Stomach smooth muscle (tissue), 2 donors: ENCODE results near the gene ANP32B.
"Not testable (repeated sequence)": the region's sequence is repeated elsewhere in the genome, so short reads cannot be mapped to it uniquely, and the experiment has no call there.

Experiments
- H3K27ac ChIP-seq: one replicate; pipeline ENCODE4 v1.7.0; 2013; ENCODE audit warnings: mild to moderate bottlenecking, low read length, inconsistent platforms
- H3K27me3 ChIP-seq, 2 donors: one replicate each; pipeline ENCODE4 v1.7.0; 2013; ENCODE audit warnings: low read length in 2 of 2; ENCODE audit not compliant: insufficient read depth in 2 of 2, control insufficient read depth in 1 of 2
- H3K36me3 ChIP-seq, 2 donors: one replicate each; pipeline ENCODE4 v1.7.0; 2013; ENCODE audit warnings: low read length in 2 of 2; ENCODE audit not compliant: control insufficient read depth in 2 of 2, insufficient read depth in 2 of 2
- H3K4me1 ChIP-seq: one replicate; pipeline ENCODE4 v1.7.0; 2013; ENCODE audit warnings: low read length; ENCODE audit not compliant: control insufficient read depth, insufficient read depth
- H3K4me3 ChIP-seq, 2 donors: one replicate each; pipeline ENCODE4 v1.7.0; 2013; ENCODE audit warnings: low read length in 2 of 2
- H3K9ac ChIP-seq, 2 donors: one replicate each; pipeline ENCODE4 v1.7.0; 2013; ENCODE audit warnings: low read length in 2 of 2, mild to moderate bottlenecking in 1 of 2
- H3K9me3 ChIP-seq, 2 donors: one replicate each; pipeline ENCODE4 v1.7.0; 2013; ENCODE audit warnings: low read length in 2 of 2; ENCODE audit not compliant: control insufficient read depth in 2 of 2
- donor health status: healthy.
- donor health status: Pancreatic carcinoma.

The ANP32B gene

GRCh38 chr9:98010445-98010844, 27.3 kb downstream of the ANP32B start:
- Histone ChIP-seq H3K9ac (no peak overlapping the region), H3K9me3 (no peaks in the 10 kb centered on the region)

GRCh38 chr9:98011122-98011521, 28.0 kb downstream of the ANP32B start:
- peaks cover 57 to 60% of the 10 kb centered on the region in 2 donors for H3K36me3 ChIP-seq
- no peak overlapping the region for H3K9ac ChIP-seq
- H3K4me1 ChIP-seq, result no peaks in the 10 kb centered on the region
- H3K4me3 ChIP-seq, result no peak overlapping the region
- H3K27ac ChIP-seq, result no peak overlapping the region
- H3K27me3 ChIP-seq, result no peaks in the 10 kb centered on the region
- no peaks in the 10 kb centered on the region for H3K9me3 ChIP-seq

More at GRCh38 chr9:98010445-98010844, 27.3 kb downstream of the ANP32B start:
- Histone ChIP-seq H3K4me1 (no peaks in the 10 kb centered on the region), H3K27me3 (no peaks in the 10 kb centered on the region), H3K4me3 (no peak overlapping the region), H3K27ac (no peak overlapping the region), H3K36me3 (peaks cover 58 to 64% of the 10 kb centered on the region in 2 donors)

- H3K9me3 ChIP-seq, result no peaks in the 10 kb centered on the region
- H3K27me3 ChIP-seq, result no peaks in the 10 kb centered on the region
- no peak overlapping the region for H3K27ac ChIP-seq
- no peak overlapping the region for H3K9ac ChIP-seq
- H3K36me3 ChIP-seq, result peaks cover 46 to 58% of the 10 kb centered on the region in 2 donors
- H3K4me1 ChIP-seq, result no peaks in the 10 kb centered on the region
- no peak overlapping the region for H3K4me3 ChIP-seq
These were observed 33.1 kb downstream of the ANP32B start for GRCh38 chr9:98016137-98016680.

GRCh38 chr9:98017306-98017705, 34.2 kb downstream of the ANP32B start:
- no peak overlapping the region for H3K9ac ChIP-seq
- H3K27ac ChIP-seq, result no peak overlapping the region
- H3K36me3 ChIP-seq, result peaks cover 38 to 47% of the 10 kb centered on the region in 2 donors

GRCh38 chr9:98018347-98018746, 35.2 kb downstream of the ANP32B start:
- Histone ChIP-seq H3K4me3 (no peak overlapping the region), H3K9ac (no peak overlapping the region), H3K4me1 (no peaks in the 10 kb centered on the region), H3K27ac (no peak overlapping the region), H3K27me3 (no peaks in the 10 kb centered on the region), H3K36me3 (peaks cover 31 to 40% of the 10 kb centered on the region in 2 donors), H3K9me3 (no peaks in the 10 kb centered on the region)

More at GRCh38 chr9:98017306-98017705, 34.2 kb downstream of the ANP32B start:
- no peaks in the 10 kb centered on the region for H3K4me1 ChIP-seq
- no peak overlapping the region for H3K4me3 ChIP-seq
- no peaks in the 10 kb centered on the region for H3K9me3 ChIP-seq
- no peaks in the 10 kb centered on the region for H3K27me3 ChIP-seq

GRCh38 chr9:98019098-98019497, 36.0 kb downstream of the ANP32B start:
- Histone ChIP-seq H3K36me3 (peaks cover 27 to 34% of the 10 kb centered on the region in 2 donors), H3K9me3 (no peaks in the 10 kb centered on the region), H3K27me3 (no peaks in the 10 kb centered on the region), H3K4me1 (no peaks in the 10 kb centered on the region), H3K27ac (no peak overlapping the region), H3K4me3 (no peak overlapping the region), H3K9ac (no peak overlapping the region)

GRCh38 chr9:98019869-98020268, 36.7 kb downstream of the ANP32B start:
- not testable (repeated sequence) for H3K9me3 ChIP-seq, H3K27ac ChIP-seq, H3K9ac ChIP-seq, H3K4me1 ChIP-seq, H3K4me3 ChIP-seq, H3K27me3 ChIP-seq
- peaks cover 23 to 30% of the 10 kb centered on the region in 2 donors for H3K36me3 ChIP-seq

- no peaks in the 10 kb centered on the region for H3K27me3 ChIP-seq
- H3K27ac ChIP-seq, result no peak overlapping the region
- no peaks in the 10 kb centered on the region for H3K4me1 ChIP-seq
- no peak overlapping the region for H3K4me3 ChIP-seq
- no peak overlapping the region for H3K9ac ChIP-seq
- H3K36me3 ChIP-seq, result peaks cover 21 to 26% of the 10 kb centered on the region in 2 donors
- no peaks in the 10 kb centered on the region for H3K9me3 ChIP-seq
These were observed 37.5 kb downstream of the ANP32B start for GRCh38 chr9:98020476-98021145.

GRCh38 chr9:98021306-98022040, 38.3 kb downstream of the ANP32B start:
- no peak overlapping the region for H3K4me3 ChIP-seq
- peaks cover 14 to 19% of the 10 kb centered on the region in 2 donors for H3K36me3 ChIP-seq
- no peaks in the 10 kb centered on the region for H3K27me3 ChIP-seq
- H3K9me3 ChIP-seq, result no peaks in the 10 kb centered on the region
- H3K27ac ChIP-seq, result no peak overlapping the region
- H3K9ac ChIP-seq, result no peak overlapping the region
- H3K4me1 ChIP-seq, result no peaks in the 10 kb centered on the region

- no peaks in the 10 kb centered on the region for H3K27me3 ChIP-seq
- H3K4me3 ChIP-seq, result no peak overlapping the region
- peaks cover 14 to 16% of the 10 kb centered on the region in 2 donors for H3K36me3 ChIP-seq
- H3K27ac ChIP-seq, result no peak overlapping the region
- H3K4me1 ChIP-seq, result no peaks in the 10 kb centered on the region
- no peak overlapping the region for H3K9ac ChIP-seq
- H3K9me3 ChIP-seq, result no peaks in the 10 kb centered on the region
These were observed 39.3 kb downstream of the ANP32B start for GRCh38 chr9:98022447-98022846.

- no peaks in the 10 kb centered on the region for H3K27me3 ChIP-seq
- H3K9ac ChIP-seq, result no peak overlapping the region
- no peak overlapping the region for H3K4me3 ChIP-seq
- H3K9me3 ChIP-seq, result no peaks in the 10 kb centered on the region
- H3K36me3 ChIP-seq, result peaks cover 0 to 1% of the 10 kb centered on the region in 2 donors
- H3K4me1 ChIP-seq, result no peaks in the 10 kb centered on the region
- no peak overlapping the region for H3K27ac ChIP-seq
These were observed 41.6 kb downstream of the ANP32B start for GRCh38 chr9:98024702-98025101.
